HCT116 (cell line): ENCODE data around the gene PRKAR2A.
A peak's percentile ranks its signal among the peaks of the same experiment; 100 is the strongest.

Experiments used
- CEBPB ChIP-seq: IDR thresholded peaks from 2 replicates; pipeline ENCODE4 v1.6.1; 2012; ENCODE audit warnings: low read depth
- EZH2 ChIP-seq: fragments of 200-600 bp; sonication (generic); IDR thresholded peaks from 2 replicates; pipeline ENCODE4 v1.6.1; 2017; ENCODE audit warnings: antibody characterized with exemption, mixed run types
- EZH2phosphoT487 ChIP-seq: fragments of 200-600 bp; IDR thresholded peaks from 2 replicates; pipeline ENCODE4 v1.6.1; 2018; ENCODE audit warnings: antibody characterized with exemption, borderline replicate concordance
- POLR2A ChIP-seq: IDR thresholded peaks from 2 replicates; pipeline ENCODE4 v1.7.0; 2011; ENCODE audit warnings: borderline replicate concordance; ENCODE audit not compliant: insufficient read depth, insufficient read length; ENCODE audit errors: extremely low read depth
- POLR2AphosphoS5 ChIP-seq: IDR thresholded peaks from 2 replicates; pipeline ENCODE4 v1.6.1; 2011; ENCODE audit warnings: mild to moderate bottlenecking, low read depth, low read length, moderate library complexity
- SP1 ChIP-seq: IDR thresholded peaks from 2 replicates; pipeline ENCODE4 v1.6.1; 2012; ENCODE audit warnings: low read depth
- SRF ChIP-seq: IDR thresholded peaks from 2 replicates; pipeline ENCODE4 v1.6.1; 2012; ENCODE audit warnings: low read depth
- YY1 ChIP-seq: IDR thresholded peaks from 2 replicates; pipeline ENCODE4 v1.6.1; 2011; ENCODE audit warnings: low read length, low read depth, moderate library complexity, mild to moderate bottlenecking; ENCODE audit not compliant: insufficient replicate concordance; ENCODE audit errors: extremely low read depth
- ZNF274 ChIP-seq: fragments of 200-500 bp; sonication (Bioruptor generic); IDR thresholded peaks from 2 replicates; pipeline ENCODE4 v1.6.1; 2014; ENCODE audit warnings: mild to moderate bottlenecking, low read depth, low read length, inconsistent platforms
- TF ChIP-seq, protein P1 (sequence below), 3 experiments: fragments of 200-600 bp in 1 of 3; sonication (generic) in 1 of 3; IDR thresholded peaks in 2 of 3; conservative IDR thresholded peaks in 1 of 3; 2 replicates each; pipeline ENCODE4 v1.5.1; 2012 to 2017; ENCODE audit warnings: low read depth in 2 of 3, low read length in 2 of 3, antibody characterized with exemption in 1 of 3, borderline replicate concordance in 1 of 3, control low read depth in 1 of 3, mild to moderate bottlenecking in 1 of 3, mixed read lengths in 1 of 3, mixed run types in 1 of 3, moderate library complexity in 1 of 3; ENCODE audit not compliant: insufficient read depth in 1 of 3
- TF ChIP-seq, protein P2 (sequence below): IDR thresholded peaks from 2 replicates; pipeline ENCODE4 v1.6.1; 2012
- TF ChIP-seq, protein P3 (sequence below): IDR thresholded peaks from 2 replicates; pipeline ENCODE4 v1.6.1; 2012; ENCODE audit warnings: low read depth

DNA sequence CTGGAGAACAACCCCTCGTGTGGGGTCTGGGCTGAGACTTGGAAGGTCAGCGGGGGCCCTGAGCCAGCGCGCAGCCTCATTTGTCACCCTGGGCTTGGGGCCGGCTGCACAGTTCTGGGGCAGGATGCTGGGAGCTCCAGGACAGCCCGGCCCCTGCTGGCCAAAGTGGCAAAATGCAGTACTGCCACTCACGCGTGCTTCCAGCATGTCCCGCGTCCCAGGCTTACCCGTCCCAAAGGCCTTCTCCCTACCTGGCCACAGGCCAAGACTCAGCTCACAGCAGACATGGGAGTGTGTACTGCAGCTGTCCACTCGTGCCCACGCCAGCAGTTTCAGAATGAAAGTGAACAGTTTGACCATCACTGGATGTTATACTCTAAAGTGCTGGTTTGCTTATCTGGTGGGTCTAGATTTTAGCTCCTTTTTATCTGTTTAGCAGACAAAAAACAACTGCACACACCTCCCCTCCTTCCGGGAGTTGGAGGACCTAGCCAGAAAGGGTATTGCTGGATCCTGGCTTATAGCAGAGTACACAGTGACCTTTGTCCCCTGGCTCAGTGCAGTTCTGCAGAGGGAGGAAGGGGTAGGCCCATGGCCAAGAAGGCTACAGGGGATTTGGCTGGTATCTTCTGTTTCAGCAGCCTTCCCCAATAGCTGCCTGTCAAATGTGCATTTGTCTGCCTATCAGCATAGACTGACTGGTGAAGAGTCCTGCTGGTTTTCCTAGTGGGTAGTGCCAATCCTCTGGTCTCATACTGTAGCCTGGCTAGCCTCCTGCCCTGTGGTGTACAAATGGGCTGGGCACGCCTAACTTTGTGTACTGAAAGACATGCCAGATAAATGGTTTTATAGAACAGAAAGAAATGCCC is 107.5 kb downstream of the PRKAR2A start:
- TF ChIP-seq, protein P1, sequence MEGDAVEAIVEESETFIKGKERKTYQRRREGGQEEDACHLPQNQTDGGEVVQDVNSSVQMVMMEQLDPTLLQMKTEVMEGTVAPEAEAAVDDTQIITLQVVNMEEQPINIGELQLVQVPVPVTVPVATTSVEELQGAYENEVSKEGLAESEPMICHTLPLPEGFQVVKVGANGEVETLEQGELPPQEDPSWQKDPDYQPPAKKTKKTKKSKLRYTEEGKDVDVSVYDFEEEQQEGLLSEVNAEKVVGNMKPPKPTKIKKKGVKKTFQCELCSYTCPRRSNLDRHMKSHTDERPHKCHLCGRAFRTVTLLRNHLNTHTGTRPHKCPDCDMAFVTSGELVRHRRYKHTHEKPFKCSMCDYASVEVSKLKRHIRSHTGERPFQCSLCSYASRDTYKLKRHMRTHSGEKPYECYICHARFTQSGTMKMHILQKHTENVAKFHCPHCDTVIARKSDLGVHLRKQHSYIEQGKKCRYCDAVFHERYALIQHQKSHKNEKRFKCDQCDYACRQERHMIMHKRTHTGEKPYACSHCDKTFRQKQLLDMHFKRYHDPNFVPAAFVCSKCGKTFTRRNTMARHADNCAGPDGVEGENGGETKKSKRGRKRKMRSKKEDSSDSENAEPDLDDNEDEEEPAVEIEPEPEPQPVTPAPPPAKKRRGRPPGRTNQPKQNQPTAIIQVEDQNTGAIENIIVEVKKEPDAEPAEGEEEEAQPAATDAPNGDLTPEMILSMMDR (IDR thresholded peaks at IDR 0.05 in 2 of 3, conservative IDR thresholded peaks at IDR 0.05 in 1 of 3; ENCODE audit: borderline replicate concordance in 1 of 3, insufficient read depth in 1 of 3, low read depth in 2 of 3, low read length in 2 of 3) = peak; percentile 43 to 89 (median 82); a peak in 5 of 6 replicates
- TF ChIP-seq, protein P2, sequence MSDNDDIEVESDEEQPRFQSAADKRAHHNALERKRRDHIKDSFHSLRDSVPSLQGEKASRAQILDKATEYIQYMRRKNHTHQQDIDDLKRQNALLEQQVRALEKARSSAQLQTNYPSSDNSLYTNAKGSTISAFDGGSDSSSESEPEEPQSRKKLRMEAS = peak; percentile 54; the same call in 1 of the 2 replicates
- TF ChIP-seq SRF = no peak
- no peak for TF ChIP-seq POLR2A
- TF ChIP-seq YY1 = no peak
- TF ChIP-seq, protein P3, sequence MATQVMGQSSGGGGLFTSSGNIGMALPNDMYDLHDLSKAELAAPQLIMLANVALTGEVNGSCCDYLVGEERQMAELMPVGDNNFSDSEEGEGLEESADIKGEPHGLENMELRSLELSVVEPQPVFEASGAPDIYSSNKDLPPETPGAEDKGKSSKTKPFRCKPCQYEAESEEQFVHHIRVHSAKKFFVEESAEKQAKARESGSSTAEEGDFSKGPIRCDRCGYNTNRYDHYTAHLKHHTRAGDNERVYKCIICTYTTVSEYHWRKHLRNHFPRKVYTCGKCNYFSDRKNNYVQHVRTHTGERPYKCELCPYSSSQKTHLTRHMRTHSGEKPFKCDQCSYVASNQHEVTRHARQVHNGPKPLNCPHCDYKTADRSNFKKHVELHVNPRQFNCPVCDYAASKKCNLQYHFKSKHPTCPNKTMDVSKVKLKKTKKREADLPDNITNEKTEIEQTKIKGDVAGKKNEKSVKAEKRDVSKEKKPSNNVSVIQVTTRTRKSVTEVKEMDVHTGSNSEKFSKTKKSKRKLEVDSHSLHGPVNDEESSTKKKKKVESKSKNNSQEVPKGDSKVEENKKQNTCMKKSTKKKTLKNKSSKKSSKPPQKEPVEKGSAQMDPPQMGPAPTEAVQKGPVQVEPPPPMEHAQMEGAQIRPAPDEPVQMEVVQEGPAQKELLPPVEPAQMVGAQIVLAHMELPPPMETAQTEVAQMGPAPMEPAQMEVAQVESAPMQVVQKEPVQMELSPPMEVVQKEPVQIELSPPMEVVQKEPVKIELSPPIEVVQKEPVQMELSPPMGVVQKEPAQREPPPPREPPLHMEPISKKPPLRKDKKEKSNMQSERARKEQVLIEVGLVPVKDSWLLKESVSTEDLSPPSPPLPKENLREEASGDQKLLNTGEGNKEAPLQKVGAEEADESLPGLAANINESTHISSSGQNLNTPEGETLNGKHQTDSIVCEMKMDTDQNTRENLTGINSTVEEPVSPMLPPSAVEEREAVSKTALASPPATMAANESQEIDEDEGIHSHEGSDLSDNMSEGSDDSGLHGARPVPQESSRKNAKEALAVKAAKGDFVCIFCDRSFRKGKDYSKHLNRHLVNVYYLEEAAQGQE = no peak
- no peak for TF ChIP-seq ZNF274
- peak; percentile 34; the same call in 1 of the 2 replicates for TF ChIP-seq POLR2AphosphoS5
- TF ChIP-seq EZH2 = no peak
- no peak for TF ChIP-seq SP1
- TF ChIP-seq CEBPB = no peak
- no peak for TF ChIP-seq EZH2phosphoT487
